HG03159 (cell line): ENCODE measurements around the gene YPEL1.
"Not testable (repeated sequence)": the region's sequence is repeated elsewhere in the genome, so short reads cannot be mapped to it uniquely, and the experiment has no call there.

ENCODE experiments used
- ATAC-seq: cut with Tn5 transposase; IDR thresholded peaks from one replicate; pipeline ENCODE4 v1.9.1; 2021; ENCODE audit warnings: mild to moderate bottlenecking, moderate library complexity; ENCODE audit not compliant: unreplicated experiment

YPEL1 gene

DNA sequence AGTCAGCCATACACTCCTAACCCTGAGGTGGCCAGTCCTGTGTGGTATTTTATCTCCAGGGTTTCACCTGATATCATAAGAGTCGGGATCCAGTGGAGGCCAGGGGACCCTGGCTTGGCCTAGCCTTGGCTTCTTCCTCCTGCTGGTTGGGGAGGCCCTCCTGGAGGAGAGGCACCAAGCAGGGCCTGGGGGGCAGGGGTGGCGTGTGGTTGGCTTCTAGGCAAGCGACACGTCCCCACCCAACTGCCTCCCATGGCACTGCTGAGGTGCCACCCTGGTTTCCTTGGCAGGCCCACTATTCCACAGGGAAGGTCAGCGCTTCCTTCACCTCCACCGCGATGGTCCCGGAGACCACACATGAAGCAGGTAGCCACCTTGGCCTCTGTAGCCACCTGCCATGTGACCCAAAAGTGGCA is 49.4 kb downstream of the YPEL1 start:
- ATAC-seq = no peak

DNA sequence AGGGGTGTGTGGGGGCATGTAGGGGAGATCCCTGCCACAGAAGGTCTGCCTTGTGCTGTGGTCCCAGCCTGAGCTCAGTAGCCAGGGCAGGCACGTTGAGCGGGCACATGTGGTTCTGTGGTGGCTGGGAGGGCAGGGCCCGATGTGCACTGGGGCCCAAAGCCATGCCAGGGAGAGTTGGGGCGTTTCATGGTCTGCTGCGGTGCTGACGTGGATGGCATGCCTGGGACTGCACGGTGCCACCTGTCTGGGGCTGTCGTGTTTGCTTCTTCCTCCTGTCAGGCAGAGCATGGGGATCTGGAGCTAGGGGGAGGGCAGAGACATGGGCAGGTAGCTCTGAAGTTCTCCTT is 50.5 kb downstream of the YPEL1 start:
- no peak for ATAC-seq

DNA sequence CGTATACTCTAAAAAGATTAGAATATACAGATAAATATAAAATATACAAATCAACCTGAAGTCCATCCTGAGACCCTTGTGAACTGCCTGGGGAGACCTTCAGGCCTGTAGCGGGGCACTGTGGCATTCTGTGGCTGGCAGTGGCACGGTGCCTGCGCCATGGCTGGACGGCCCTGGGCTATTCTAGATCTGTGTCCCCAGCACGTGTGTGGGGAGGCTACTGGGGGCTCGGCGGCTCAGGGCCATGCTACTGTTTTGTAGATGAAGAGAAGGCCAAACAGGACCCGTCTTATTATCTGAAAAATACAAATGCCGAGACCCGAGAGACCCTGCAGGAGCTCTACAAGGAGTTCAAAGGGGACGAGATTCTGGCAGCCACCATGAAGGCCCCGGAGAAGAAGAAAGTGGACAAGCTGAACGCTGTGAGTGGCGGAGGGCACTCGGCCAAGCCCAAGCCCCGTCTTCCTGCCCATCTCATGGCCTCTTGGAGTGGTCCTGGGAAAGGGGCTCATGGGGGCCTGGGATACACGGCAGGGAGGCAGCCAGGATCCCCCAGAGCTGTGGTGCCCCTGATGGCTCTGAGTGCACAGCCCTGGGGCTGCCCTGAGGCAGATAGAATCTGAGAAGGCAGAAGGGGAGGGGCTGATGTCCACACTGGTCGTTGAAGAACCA is 51.0 kb downstream of the YPEL1 start:
- ATAC-seq = no peak

DNA sequence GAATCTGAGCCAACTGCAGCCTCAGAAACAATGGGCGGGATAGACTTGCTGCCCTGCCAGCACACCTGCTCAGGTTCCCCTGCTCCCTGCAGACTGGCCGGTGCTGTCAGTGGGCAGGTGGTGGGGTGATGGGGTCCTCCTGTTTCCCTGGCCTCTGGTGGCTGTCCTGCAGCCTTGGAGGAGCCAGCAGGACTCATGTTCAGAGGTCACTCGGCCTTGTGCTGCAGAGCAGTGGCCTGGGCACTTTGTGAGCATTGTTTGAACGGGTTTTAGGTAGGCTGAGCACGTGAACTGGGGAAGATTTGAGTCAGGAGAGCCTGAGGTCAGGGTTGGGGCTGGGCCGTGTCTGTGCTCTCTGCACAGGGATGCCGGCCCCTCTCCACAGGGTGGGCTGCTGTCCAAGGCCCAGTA is 52.2 kb downstream of the YPEL1 start:
- ATAC-seq = no peak

DNA sequence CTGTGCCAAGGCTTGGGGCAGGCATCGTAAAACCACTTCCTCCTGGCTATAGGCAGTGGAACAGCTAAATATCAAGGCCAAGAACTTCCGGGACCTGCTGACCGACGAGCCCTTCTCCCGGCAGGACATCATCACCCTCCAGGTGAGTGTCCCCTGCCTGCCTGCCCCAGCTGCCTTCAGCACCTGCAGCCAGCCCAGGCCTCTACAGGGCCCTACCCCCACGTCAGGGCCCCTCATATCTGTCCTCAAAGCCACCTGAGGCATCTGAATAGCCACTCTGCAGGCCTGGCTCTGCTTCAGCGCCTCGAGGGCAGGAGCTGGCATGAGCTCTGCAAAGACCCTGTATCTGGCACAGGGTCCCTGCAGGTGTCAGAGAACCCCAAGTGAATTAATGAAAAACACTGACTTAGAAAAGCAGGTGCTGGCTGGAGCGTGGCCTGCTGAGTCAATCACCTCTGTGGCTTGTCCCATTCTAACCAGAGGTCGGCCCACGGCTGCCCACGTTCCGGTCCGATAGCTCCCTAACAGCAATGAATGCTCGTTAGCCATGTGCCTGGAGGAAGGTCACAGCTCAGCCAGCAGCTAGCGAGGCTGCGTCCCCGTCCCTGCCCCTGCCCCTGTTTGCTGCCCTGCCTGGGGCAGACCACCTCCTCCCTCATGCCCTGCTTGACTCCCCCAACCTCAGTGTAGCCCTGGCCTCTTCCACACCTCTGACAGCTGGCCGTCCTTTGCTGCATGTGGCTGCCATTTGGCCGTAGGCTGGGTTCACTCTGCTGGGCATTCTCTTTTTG is 53.0 kb downstream of the YPEL1 start:
- no peak for ATAC-seq

DNA sequence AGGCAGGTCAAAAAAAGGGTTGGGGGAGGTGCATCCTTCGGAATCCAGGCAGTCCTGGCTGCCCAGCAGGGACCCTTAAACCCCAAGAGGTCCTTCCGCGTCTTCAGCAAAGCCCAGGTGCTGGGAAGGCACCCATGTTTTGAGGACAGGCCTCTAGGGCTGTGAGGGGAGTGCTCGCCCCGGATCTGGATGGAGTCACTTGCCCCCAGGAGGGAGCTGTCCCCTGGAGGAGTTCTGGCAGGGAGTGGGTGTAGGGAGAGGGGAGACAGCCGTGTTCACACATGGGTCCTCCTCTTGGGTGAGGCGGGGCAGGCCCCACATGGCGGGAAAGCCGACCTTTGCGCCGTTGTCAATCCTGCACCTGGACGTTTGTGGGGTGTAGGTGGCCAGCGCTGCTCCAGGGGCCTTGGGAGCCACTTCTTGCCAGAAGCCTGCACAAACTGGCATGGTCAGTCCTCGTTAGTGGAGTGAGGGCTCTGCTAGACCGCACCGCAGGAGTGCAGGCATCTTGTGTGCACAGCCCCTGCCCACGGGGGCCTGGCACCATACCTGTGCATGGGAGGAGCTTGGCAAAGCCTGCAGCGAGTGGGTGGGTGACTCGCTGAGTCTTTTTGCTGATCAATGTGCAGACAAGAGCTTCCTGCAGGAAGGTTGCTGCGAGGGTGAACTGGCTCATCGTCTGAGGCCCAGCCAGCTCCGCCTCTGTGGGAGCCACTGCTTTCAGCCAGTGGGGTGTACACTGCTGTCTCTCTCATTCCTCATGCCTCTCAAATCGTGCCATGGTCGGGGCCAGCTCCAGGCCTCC is 53.8 kb downstream of the YPEL1 start:
- no peak for ATAC-seq

DNA sequence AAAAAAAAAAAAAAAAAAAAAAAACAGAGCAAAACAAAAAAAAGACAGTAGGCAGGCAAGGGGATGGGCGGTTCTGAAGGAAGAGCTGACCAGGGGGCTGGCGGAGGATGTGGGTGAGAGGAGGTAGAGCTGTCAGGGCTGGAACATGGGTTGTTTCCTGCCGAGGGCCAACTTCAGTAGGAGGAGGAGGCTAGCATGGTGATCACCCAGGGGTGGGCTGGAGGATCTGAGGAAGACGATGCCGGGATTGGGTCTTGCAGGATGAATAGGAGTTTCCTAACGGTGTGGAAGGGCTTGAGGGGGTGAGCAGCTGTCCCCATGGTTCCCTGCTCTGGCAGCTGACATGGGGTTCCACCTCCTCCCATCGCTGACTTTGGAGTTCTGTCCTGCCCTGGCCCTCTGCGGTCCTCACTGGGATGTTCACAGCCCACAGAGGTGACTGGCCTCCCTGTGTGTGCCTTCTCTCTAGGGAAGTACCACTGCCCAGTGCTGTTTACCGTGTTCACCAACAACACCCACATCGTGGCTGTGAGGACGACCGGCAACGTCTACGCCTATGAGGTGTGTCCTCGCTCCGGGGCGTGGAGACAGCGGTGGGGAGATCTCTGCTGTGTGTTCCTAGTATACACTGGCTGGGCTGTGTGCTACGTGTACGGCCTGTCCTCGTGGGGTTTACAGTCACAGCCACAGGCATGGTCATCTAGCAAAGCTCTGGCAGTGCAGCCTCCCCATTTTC is 54.6 kb downstream of the YPEL1 start:
- ATAC-seq = no peak

DNA sequence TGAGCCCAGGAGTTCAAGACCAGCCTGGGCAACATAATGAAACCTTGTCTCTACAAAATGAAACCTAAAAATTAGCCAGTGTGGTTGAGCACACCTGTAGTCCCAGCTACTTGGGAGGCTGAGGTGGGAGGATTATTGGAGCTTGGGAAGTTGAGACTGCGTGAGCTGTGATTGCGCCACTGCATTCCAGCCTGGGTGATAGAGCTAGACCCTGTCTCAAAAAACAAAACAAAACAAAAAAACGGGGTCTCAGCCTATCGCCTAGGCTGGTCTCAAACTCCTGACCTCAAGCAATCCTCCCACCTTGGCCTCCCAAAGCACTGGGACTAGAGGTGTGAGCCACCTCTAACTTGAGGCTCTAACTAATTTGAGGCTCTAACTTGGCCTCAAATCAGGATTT is 56.2 kb downstream of the YPEL1 start:
- no peak for ATAC-seq

DNA sequence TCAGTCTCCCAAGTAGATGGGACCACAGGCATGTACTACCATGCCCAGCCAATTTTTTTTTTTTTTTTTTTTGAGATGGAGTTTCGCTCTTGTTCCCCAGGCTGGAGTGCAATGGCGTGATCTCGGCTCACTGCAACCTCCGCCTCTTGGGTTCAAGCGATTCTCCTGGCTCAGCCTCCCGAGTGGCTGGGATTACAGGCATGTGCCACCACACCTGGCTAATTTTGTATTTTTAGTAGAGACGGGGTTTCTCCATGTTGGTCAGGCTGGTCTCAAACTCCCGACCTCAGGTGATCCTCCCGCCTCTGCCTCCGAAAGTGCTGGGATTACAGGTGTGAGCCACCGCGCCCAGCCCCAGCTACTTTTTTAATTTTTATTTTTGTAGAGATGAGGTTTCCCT is 56.8 kb downstream of the YPEL1 start:
- not testable (repeated sequence) for ATAC-seq

DNA sequence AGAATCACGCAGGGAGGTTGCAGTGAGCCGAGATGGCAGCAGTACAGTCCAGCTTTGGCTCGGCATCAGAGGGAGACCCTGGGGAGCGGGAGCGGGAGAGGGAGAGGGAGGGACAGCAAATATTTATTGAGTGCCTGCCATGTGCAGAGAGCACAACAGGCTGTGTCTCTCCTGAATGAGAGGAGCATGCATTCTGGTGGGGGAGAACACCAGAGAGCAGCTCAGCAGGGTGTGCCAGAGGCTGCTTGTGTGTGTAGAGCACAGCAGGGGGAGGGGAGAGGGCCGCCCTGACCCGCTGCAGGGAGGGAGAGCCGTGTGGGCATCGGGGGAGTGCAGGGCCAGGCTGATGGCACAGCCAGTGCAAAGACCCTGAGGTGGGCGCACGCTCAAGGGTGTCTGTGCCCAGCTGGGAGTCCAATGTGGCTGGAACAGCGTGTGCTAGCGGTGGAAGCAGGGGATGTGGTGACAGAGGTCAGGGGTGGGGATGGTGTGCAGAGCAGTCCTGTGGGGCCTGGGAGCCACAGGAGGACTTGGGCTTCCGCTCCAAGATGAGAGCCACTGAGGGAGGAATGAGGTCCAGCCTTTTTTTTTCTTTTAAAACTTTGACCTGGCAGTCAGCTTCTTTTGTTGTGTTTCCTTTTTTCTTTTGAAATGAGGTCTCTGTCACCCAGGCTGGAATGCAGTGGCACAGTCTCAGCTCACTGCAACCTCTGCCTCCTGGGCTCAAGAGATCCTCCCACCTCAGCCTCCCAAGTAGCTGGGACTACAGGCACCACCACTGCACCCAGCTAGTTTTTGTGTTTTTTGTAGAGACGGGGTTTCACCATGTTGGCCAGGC is 57.8 kb downstream of the YPEL1 start:
- no peak for ATAC-seq

DNA sequence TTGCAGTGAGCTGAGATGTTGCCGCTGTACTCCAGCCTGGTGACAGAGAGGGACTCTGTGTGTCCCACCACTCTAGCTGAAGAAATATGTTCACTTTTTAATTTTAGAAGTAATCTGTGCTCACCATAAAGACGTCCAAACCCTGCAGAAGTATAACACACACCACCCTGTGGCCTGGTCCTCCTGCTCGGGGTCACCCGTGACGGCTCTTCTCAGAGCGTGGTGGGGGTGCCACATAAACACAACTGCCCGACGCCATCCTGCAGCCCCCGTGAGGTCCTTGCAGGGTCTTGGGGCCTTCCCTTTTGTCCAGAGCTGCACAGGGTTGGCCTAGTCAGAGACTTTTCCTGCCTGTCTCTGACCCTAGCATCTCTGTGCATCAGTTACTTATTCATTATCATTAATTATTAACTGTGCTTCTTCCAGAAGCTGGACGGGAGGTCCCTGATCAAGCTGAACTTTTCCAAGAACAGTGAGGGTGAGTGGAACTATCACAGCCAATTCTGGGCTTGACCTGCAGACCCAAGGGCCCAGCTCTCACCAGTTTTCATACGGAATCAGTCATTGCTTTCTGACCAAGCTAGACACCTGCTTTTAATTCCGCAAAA is 60.9 kb downstream of the YPEL1 start:
- no peak for ATAC-seq

DNA sequence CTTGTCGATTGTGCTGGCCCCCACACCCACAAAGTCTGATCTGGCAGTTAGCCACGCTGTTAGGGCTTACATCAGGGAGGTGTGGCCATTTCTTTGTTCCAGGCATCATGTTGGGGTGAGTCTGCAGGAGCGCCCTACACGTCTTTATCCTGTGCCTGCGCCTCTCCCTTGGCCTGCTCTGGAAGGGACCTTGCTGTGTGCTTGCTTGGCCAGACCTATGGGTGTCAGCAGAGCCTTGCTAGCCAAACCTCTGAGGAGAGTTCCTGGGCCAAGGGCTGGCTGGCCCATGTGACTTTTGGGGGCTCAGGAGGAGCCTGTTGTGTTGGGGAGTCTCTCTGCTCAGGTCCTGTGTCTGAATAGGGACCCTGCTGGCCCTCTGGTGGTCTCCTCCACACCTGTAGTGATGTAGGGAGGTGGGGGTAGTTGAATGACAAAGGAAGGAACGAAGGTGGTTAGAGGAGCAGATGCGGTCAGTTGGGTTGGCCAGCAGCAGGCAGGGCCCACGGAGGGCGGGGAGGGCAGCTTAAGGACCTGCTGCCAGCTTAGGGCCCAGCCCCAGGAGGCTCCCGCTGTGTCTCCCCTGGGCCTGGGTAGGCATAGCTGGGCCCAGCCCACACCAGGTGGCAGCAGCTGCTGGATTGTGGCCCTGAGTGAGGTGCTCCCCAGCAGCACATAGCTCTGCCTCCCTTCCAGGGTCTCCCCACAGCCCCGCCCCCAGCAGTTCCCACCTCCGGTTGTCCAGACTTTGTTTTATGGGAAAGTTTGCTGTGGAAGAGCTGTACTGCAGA is 61.9 kb downstream of the YPEL1 start:
- no peak for ATAC-seq

DNA sequence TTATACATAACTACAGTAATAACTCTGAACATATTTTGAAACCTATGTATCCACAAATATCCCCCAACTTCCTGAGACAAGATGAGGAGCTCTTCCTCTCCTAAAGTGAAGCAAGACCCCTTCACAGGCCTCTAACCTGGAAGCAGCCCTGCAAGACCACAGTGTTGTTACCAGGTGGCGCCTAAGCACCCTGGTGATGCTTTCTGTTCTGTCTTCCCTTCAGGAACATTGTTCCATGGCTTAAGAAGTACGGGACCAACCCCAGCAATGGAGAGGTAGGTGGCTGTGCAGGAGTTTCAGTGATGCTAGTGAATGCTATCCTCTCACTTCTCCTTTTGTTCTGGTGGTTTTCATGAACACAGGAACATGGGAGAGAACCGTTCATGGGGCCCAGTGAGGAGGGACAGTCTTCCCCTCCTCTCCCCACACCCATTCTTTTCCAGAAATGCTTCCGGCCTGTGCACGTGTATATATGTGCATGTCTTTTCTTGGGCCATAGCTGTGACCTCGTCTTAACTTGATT is 63.4 kb downstream of the YPEL1 start:
- no peak for ATAC-seq

DNA sequence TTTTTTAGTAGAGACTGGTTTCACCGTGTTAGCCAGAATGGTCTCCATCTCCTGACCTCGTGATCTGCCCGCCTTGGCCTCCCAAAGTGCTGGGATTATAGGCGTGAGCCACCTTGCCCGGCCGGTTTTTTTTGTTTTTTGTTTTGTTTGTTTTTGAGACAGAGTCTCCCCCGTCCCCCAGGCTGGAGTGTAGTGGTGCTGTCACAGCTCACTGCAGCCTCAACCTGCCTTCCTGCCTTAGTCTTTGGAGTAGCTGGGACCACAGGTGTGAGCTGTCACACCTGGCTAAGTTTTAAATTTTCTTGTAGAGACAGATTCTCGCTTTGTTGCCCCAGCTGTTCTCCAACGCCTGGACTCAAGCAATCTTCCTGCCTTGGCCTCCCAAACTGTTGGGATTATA is 66.6 kb downstream of the YPEL1 start:
- no peak for ATAC-seq

DNA sequence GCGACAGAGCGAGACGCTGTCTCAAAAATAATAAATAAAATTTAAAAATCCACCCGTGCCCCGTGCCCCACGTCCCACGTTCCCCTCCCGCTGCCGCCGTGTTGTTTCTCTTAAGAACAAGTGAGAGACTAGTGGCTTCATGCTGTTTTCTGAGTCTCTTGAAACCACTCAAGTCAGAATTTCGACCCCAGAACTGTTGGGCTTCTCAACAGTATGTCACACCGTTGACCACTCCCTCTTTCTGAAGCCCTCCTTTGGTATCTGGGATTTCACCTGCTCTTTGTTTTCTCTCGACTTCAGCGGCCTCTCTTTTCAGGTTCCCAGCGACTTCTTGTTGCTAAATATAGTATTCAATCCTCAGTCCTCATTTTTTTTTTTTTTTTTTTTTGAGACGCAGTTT is 68.8 kb downstream of the YPEL1 start:
- no peak for ATAC-seq

DNA sequence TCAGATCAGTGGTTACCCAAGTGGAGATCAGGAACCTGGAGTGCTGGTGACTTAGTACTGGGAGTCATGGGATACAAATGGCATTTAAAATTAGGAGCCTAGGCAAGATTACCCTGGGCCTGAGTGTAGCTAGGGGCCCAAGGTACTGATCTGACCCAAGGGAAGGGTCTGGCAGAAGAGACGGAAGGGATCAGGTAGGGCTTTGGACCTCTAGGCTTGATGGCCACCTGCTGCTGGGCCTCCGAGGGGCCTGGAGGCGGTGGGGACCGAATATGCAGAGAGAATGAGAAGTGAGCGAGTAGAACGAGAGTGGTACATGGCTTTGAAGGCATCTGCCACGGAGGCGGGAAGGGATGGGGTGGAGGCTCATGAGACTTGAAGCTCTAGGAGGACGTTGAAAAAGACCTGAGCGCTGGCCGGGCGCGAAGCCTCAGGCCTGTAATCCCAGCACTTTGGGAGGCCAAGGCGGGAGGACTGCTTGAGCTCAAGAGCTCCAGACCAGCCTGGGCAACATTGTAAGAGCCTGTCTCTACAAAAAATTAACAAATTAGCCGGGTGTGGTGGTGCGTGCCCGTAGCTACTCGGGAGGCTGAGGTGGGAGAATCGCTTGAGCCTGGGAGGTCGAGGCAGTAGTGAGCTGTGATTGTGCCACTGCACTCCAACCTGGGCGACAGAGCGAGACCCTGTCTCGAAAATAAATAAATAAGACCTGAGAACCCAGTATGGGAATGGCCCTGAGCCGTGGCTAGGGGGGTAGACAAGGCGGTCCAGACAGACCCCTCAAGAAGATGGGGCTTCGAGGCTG is 70.3 kb downstream of the YPEL1 start:
- ATAC-seq = no peak

DNA sequence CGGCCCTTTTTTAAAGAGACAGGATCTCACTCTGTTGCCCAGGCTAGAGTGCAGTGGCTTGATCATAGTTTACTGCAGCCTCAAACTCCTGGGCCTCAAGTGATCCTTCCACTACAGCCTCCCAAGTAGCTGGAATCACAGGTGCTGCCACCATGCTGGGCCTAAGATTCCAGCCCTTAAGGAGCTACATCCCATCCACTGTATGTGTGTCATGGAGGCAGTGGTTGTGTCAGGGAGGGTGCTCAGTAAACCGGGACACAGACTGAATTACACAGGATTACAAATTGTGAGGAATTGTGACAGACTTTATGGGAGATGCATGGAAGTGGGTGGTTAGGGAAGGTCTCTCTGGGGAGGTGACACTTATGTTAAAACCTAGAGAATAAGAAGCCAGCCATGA is 71.9 kb downstream of the YPEL1 start:
- ATAC-seq = no peak

DNA sequence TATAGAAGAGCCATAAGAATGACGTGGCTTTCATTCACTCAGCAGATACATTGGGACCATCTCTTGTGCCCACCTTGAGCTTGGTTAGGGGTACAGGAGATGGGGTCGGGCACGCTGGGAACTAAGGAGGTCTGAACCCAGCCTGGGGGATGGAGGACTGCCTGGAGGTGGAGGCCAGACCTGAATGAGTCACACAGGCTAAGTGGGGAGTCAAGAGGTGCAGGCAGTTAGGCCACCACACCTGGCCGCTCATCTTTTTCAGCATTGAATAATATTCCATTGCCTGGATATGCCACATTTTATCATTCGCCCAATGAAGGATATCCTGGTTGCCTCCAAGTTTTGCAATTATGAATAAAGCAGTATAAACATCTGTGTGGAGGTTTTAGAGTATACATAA is 73.6 kb downstream of the YPEL1 start:
- ATAC-seq = no peak
